ENCODE results near the gene AIMP2.
"Not testable (repeated sequence)": the region's sequence is repeated elsewhere in the genome, so short reads cannot be mapped to it uniquely, and the experiment has no call there.

Gene AIMP2
- total RNA-seq, result 10.1 to 40.1 (median 27.6) reads per million in 18 experiments

DNA sequence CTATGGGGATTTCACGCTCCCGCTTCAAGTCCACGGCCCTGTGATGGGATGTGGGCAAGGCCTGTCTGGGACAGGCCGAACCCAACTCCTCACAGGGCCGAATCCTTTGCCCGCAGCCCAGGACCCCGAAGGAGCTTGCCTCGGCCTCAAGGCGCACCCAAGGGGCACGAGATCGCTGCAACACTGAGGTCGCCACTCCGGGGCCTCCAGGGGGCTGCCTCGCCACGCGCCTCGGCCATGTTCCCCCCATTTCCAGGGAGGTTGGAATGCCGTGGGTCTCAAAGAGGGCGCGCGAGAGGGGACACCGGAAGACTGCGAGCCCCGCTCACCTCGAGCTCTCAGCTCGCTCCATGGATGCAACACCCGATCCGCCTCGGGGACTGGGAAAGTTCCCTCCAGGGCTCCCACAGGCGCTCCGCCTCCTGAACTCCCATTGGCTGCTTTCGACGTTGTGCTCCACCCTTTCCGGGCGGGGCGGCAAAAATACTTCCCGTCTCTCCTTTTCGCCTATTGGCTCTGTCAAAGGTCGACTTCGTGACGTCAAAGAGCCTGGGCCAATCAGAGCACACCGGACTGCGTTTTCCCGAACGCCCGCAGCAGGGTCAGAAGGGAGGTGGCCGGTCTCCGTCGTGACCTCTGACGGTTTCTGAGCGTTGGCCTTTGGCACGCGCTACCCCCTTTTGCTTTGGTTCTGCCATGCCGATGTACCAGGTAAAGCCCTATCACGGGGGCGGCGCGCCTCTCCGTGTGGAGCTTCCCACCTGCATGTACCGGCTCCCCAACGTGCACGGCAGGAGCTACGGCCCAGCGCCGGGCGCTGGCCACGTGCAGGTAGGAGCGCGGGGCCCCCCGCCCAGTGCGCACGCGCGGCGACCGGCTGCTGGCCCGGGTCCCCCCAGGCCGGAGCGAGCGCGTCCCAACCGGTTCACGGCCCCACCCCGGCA, at the start of gene AIMP2, which contains the start of gene PMS2:
Gene AIMP2 (plus strand): TSS at position 605 of the 944 bp plus-strand sequence. CDS start 92 bp downstream, at position 697.
Gene PMS2 (minus strand): TSS at position 382 of the 944 bp plus-strand sequence. CDS start 30 bp downstream, at position 352.
- DNase-seq, result peak; percentile 99

DNA sequence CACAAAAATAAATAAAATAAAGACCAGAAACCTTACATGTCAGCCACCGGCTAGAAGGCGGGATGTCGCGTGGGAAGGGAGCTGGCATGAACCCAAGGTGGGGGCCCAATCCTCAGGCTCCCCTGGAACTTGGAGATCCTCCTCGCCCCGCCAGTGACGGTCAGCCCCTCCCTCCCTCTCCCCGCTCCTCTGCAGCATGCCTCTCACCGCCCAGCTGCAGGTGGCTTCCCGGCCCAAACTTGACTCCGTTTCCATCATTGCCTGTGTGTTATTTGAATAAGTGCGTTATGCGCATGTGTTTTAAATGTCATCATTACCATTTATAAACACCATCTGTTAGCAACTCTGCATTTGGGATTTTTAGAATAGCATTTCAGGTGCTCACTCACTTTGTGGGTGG, 45.9 kb upstream of the AIMP2 start:
- DNase-seq, result not testable (repeated sequence)

DNA sequence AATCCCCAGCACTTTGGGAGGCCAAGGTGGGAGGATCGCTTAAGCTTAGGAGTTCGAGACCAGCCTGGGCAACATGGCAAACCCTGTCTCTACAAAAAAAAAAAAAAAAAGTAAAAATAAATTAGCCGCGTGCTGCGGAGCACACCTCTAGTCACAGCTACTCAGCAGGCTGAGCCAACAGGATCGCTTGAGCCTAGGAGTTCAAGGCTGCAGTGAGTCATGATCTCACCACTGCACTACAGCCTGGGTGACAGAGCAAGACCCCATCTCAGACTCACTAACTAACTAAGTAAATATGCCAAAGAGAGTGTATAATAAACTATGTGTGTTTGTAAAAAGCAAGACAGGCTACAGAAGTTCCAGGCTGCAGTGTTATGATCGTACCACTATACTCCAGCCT, 45.3 kb upstream of the AIMP2 start:
- DNase-seq, result not testable (repeated sequence)

DNA sequence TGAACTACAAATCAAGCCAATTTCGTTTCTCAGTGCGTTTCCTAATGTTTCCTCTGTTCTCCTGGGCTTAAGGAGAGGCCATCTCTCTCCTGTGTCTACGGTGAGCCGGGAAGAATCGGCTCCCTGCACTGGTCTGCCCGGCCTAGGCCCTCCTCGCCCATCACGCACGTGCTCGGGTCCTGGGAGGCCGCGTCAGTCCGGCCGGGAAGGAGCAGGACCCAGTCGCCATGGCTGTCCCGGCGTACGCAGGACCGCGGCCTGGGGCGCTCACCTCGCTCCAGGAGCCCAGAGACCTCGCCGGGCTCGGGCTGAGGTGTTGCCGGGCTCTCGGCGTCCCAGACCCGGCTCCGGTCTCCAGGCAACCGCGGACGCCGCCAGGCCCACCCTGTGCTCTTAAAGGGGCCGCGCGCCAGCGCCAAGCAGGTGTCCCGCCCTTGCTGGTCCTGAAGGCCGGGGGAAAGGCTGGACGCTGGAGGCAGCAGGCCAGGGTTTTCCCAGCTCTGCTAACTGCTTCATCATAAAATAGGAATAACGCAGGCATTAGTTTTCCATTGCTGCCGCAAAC, 38.6 kb upstream of the AIMP2 start, which contains the start of gene RSPH10B:
Gene RSPH10B (minus strand): TSS at position 343 of the 565 bp plus-strand sequence. CDS start 3,573 bp downstream, outside the sequence.
- DNase-seq, result not testable (repeated sequence)

DNA sequence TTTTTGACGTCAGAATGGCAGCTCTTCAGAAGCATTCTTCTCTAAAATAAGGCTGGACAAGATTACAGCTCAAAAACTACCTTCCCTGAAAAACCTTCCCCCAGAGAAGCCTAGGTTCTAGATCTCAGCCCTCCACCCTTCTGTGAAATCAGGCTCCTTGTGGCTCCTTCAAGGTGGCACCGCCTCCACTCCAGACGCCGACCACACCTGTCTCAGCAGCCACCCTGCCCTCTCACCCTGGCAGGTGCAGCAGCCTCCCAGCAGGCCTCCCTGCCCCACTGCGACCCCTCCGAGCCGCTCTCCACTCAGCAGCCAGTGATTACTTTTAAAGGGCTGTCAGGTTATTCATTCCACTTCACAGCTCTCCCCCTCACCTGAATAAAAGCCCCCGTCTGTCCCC, 35.5 kb upstream of the AIMP2 start:
- DNase-seq, result not testable (repeated sequence)

DNA sequence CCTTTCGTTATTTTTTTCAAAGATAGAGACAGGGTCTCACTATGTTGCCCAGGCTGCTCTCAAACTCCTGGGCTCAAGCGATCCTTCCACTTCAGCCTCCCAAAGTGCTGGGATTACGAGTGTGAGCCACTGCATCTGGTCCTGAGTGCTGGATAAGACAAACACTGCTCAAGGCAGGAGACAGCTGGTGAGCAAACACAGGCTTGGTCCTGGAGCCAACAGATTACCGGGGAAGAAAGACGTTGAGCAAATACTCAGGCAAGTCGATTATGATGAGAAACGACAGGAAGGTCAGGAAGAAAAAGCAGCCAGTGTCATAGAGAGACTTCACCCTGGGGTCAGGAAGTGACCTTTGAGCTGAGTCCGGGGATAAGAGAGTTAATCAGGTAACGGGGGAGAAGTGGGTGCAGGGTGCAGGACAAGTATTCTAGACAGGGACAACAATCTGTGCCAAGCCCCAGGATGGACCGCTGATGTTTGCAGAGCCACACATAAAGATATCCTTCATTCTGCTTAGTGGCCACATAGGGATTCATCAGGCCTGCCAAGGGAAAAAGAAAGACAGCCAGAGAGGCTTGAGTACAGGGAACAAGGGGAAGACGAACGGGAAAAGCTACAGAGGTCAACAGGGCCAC, 29.3 kb upstream of the AIMP2 start:
- DNase-seq, result not testable (repeated sequence)

DNA sequence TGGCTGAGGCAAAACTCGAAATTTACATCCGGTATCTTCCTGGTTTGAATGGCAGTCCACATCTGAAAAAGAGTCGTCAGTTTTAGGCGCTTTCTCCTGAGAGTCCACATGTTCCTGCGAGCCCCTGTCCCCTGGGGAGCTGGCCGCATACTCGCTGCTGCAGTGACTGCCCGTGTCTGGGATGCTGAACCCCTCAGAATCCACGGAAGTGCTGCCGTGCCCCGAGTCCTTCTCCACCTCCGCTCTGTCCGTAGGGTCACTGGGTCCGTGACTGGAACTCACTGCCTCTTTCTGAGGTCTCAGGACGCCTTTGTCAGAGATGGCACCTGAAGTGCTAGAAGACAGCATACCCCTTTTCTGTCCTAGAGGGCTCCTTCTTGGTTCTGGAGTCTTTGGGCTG, 22.0 kb upstream of the AIMP2 start:
- DNase-seq, result not testable (repeated sequence)

DNA sequence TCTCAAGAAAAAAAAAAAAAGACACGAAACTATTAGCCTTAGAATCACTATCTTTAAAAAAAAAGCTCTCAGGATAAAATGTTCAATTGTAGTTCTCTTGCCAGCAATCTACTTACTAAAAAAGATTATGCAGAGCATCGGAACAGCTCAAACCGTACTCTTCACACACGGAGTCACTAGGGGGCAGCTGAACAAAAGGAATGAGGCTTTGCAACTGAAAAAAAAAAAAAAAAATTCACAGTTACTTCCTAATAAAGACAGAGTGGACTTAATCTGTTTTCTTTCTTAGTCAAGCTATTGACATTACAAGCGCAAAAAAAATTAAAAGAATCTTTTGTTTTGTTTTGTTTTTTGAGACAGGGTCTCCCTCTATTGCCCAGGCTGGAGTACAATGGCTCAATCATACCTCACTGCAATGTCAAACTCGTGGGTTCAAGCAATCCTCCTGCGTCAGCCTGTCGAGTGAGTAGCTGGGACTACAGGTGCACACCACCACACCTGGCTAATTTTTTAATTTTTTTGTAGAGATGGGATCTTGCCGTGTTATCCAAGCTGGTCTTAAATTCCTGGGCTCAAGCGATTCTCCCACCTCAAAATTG, 11.8 kb upstream of the AIMP2 start:
- DNase-seq, result peak; percentile 67 to 80

DNA sequence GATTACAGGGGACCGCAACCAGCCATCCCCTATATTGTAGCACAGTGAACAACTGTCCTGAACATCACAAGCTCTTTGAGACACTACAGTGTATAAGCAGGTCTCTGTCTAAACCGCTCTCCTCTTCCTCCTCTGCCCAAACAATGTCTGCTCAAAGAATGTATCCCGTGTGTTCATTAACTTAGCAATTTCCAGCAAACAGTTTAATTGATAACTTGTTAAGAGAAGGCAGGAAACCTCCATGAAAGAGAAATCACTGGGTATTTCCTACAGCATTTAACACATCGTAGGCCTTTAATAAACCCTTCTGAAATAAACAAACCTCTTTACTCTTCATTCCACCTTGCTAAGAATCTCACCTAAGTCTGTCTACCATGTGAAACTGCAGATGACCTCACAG, 1.7 kb upstream of the AIMP2 start:
- no peak for DNase-seq

DNA sequence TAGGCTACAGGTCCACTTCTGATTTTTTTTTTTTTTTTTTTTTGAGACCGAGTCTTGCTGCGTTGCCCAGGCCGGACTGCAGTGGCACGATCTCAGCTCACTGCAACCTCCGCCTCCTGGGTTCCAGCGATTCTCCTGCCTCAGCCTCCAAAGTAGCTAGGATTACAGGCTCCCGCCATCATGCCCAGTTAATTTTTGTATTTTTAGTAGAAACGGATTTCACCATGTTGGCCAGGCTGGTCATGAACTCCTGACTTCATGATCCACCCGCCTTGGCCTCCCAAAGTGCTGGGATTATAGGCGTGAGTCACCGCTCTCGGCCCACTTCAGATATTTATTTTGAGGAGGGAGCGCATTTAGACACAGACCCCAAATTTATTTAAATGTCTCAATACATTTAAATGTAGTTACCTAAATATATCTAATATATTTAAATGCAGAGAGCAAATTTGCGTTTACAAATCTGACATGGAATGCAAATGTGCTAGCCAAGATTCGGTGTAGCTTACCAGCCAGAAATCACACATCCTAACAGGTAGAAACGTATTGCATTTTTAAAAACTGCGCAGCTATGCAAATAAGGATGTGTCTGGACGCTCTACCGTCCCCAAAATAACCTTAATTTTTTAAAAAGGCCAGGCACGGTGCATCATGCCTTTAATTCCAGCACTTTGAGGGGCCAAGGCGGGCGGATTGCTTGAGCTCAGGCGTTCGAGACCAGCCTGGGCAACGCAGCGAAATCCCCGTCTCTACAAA, 1.1 kb upstream of the AIMP2 start:
- DNase-seq, result not testable (repeated sequence)

DNA sequence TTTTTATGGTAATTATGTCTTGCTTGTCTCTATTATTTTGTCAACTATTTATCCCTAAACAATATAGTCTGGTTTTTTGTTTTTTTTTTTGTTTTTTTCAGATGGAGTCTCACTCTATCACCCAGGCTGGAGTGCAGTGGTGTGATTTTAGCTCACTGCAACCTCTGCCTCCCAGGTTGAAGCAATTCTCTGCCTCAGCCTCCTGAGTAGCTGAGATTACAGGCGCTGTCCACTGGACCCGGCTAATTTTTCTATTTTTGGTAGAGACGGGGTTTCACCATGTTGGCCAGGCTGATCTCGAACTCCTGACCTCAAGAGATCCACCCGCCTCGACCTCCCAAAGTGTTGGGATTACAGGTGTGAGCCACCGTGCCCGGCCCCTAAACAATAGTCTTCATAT, 1.3 kb downstream of the AIMP2 start:
- not testable (repeated sequence) for DNase-seq

DNA sequence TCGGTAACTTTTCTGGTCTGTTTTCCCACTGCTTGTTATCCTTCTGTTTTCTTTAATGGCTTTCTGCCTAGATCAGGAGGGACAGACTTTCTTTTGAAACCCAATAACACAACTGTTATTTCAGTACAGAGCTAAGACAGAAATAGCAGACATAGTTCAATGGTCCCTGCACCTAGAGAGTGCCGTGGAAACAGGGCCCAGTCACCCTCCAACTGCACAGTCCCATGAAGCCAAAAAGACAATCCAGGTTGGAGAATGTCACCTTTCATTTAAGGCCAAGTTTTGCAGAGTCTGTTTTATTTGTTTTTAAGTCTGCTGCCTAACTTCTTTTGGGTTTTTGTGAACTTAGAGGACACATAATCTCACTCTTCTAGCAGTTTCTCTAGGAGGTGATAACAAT, 2.5 kb downstream of the AIMP2 start:
- DNase-seq, result no peak

DNA sequence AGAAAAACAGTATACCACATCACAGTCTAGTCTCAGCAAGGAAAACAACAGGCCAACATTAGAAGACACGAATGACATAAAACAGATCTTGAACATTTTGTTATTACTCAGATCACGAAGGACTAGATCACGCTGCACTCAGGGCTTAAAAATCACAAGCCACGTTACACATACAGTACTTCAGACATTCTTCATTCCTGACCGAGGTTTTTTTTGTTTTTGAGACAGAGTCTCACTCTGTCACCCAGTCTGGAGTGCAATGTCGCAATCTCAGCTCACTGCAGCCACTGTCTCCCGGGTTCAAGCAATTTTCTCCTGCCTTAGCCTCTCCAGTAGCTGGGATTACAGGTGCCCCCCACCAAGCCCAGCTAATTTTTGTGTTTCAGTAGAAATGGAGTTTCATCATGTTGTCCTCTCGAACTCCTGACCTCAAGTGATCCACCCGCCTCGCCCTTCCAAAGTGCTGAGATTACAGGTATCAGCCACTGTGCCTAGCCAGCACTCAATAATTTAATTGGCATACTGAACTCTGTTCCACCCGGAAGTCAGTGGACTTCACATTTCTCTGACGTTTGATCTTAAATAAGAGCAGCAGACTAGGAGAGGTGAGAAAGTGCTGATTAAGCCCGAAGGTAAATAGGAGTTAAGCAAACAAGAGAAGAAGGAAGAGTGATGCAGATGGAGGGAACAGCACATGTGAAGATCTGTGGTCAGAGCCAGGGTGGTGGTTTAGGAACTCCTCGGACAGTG, 3.5 kb downstream of the AIMP2 start:
- DNase-seq, result no peak

DNA sequence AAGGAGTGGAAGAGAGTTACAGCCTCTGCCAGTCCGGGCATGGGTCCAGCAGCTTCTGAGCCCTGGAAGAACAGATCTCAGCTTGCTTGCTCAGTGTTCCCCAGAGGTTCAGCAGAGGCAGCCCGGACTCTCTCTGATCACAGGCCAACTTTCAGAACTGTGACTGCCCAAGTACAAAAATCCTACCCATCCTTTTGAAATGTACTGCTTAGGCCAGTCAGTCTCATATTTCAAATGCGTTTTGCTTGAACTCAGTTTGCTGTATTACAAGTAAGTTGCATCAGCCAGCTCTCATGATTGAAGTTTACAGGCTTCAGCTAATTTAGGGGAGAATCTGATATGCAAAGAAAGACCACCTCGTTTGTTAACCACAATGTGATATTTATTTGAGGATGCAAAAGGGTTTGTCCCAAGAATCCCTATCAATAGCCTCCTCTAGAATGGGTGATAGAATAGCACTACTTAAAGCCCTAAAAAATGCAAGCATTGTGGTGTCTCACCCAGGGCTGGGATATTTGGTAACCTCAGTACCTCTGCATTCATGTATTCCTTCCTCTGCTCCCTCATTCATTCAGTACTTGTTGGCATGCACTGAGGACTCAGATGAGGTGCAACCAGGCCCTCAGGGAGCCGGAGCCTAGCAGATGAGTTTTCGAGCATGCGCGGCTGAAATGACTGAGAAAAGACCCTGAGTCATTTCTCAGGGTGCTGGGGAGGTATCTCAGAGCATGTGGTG, 7.0 kb downstream of the AIMP2 start:
- no peak for DNase-seq

DNA sequence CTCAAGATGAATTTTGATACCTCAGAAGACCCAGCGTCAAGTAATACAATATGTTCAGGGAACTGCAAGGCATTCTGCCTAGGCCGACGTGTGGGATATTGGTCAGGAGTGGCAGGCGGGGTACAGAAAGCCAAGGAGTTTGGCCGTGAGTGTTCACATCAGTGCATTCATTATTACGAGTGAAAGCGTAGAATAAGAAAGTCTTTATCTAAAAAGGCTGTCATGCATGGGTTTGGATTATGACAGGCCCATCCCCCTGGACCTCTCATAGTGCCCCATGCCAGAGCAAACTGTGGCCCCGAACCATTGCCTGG, 7.5 kb downstream of the AIMP2 start:
- no peak for DNase-seq

DNA sequence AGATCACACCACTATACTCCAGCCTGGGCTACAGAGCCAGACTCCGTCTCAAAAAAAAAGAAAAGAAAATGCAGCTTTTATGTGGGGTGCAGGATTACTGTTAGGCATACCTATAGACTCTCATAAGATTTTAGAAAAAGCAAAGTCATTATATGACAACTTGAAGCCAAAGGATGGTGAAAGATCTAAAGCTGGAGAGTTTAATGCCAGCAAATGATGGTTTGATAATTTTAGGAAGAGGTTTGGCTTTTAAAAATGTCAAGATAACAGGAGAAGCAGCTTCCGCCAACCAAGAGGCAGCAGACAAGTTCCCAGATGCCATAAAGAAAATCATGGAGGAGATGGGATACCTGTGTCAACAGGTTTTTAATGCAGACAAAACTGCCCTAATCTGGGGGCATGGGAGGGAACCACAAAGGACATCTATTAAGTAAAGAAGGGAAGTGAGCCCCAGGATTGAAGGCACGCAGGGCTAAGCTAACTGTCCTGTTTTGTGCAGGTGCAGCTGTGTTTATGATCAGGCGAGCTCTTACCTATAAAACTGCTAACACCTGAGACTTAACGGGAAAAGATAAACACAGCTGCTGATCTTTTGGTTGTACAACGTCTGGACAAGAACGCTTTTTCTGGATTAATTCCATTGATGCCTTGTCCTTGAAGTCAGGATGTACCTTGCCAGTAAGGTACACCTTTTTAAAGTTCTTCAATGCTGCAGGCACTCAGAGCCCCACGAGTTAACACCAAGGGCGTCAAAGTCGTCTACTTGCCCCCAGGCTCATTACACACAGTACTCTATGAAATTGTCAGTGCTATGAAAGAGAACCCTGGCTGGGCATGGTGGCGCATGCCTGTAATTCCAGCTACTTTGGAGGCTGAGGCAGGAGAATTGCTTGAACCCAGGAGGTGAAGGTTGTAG, 11.6 kb downstream of the AIMP2 start:
- no peak for DNase-seq

DNA sequence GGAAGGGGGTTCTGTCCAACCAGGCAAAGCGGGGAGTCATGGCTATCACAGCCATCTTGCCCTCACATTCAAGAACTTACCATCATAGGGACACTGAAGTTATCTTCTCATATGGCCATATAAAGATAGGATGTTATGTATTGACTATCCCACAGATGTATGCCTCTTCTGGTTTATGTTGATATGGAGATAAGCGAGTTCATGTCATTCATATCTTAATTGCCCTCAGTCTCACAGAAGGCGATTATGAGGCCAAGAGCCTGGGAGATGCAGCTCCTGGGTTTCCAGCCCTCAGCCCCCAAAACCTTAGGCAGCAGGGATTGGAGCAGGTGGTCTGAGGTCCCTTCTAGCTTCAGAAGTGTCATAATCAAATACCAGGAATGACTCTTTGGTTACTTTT, 13.6 kb downstream of the AIMP2 start:
- DNase-seq, result no peak

DNA sequence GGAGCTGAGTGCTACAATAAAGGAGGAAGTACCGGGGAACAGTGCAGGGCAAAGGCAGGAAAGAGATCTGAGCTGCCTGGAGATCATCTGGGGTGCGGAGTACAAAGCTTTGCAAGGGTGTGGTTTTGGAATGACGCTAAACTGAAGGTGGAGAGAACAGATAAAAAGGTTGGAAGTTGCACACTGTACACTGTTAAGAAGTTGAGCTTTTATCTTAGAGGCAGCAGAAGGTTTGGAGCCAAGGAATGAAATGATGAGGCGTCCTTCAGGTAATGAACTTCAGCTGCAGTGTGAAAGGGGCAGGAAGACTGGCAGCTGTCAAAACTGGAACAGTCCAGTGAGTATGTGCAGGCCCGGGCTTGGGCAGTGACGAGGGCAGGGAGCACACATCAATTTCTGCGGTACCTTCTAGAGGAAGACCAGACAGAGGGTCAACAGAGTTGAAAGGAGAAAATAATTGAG, 14.9 kb downstream of the AIMP2 start:
- peak; percentile 7 to 12 for DNase-seq

Measured in inflammatory macrophage (primary cell).